Endodermal cell (in vitro differentiated cells): Measurements from ENCODE around the gene SLC12A8. TPM values are rescaled to one million over a fixed set of nuclear protein-coding genes. Genes with fewer than 3 reads are reported as not detected.

ENCODE experiments used
- DNase-seq: peaks from one replicate; pipeline ENCODE4 v3.0.0-alpha.2; 2017
- H3K27ac ChIP-seq: 2 replicates; pipeline ENCODE4 v1.5.1; 2013; ENCODE audit warnings: mild to moderate bottlenecking, low read depth, low read length, moderate library complexity
- H3K27me3 ChIP-seq: 2 replicates; pipeline ENCODE4 v1.6.1; 2013; ENCODE audit warnings: mild to moderate bottlenecking, low read length, moderate library complexity; ENCODE audit not compliant: insufficient read depth, control insufficient read depth, poor library complexity, severe bottlenecking
- H3K36me3 ChIP-seq: 2 replicates; pipeline ENCODE4 v1.7.0; 2013; ENCODE audit warnings: mild to moderate bottlenecking, low read length, moderate library complexity; ENCODE audit not compliant: control insufficient read depth, insufficient read depth
- H3K4me1 ChIP-seq: one replicate; pipeline ENCODE4 v1.7.0; 2013; ENCODE audit warnings: low read length; ENCODE audit not compliant: control insufficient read depth, insufficient read depth
- H3K4me3 ChIP-seq: 2 replicates; pipeline ENCODE4 v1.5.1; 2013; ENCODE audit warnings: mild to moderate bottlenecking, low read length, moderate library complexity
- H3K9ac ChIP-seq: 2 replicates; pipeline ENCODE4 v1.6.1; 2013; ENCODE audit warnings: mild to moderate bottlenecking, low read length, moderate library complexity; ENCODE audit not compliant: poor library complexity, severe bottlenecking; ENCODE audit errors: extremely low read depth
- H3K9me3 ChIP-seq: 2 replicates; pipeline ENCODE4 v1.6.1; 2013; ENCODE audit warnings: mild to moderate bottlenecking, low read length, moderate library complexity; ENCODE audit not compliant: control insufficient read depth
- H3K27ac Mint-ChIP-seq: 2 replicates; pipeline ENCODE4 v1.8.0; 2020; ENCODE audit warnings: mixed read lengths
- H3K27me3 Mint-ChIP-seq: 2 replicates; pipeline ENCODE4 v1.8.0; 2021; ENCODE audit warnings: mild to moderate bottlenecking, mixed read lengths; ENCODE audit not compliant: insufficient read depth
- H3K36me3 Mint-ChIP-seq: 2 replicates; pipeline ENCODE4 v1.8.0; 2020; ENCODE audit warnings: low read depth, mixed read lengths
- H3K4me1 Mint-ChIP-seq: 2 replicates; pipeline ENCODE4 v1.8.0; 2020; ENCODE audit warnings: mixed read lengths
- H3K4me3 Mint-ChIP-seq: 2 replicates; pipeline ENCODE4 v1.8.0; 2020; ENCODE audit warnings: mild to moderate bottlenecking, moderate library complexity, mixed read lengths
- H3K9me3 Mint-ChIP-seq: 2 replicates; pipeline ENCODE4 v1.8.0; 2020; ENCODE audit warnings: mild to moderate bottlenecking, mixed read lengths
- WGBS, 2 experiments: methylation state at CpG; one replicate each; pipeline versions ENCODE4 v1.1.5 to v1.1.7; 2013; ENCODE audit warnings: missing lambda C conversion rate in 2 of 2, mixed read lengths in 1 of 2; ENCODE audit not compliant: insufficient coverage in 1 of 2, insufficient read length in 1 of 2; 5-methylcytosine and 5-hydroxymethylcytosine counted together
- total RNA-seq, 2 donors: library from RNA; stranded (reverse); fragmentation: NEBNext Ultra II Directional in 1 of 2; extraction: Animal tissue kit (Norgen Biotek cat#: 25700) in 1 of 2; gene quantifications; 2 replicates in 1 of 2; 3 replicates in 1 of 2; pipeline ENCODE4 v1.2.1, GENCODE V29; 2021
- TF ChIP-seq, protein P1 (sequence below): fragments of 200-600 bp; sonication (generic); conservative IDR thresholded peaks from 2 replicates; pipeline ENCODE4 v1.5.0; 2021; ENCODE audit warnings: antibody characterized with exemption, mild to moderate bottlenecking

The SLC12A8 gene
- total RNA-seq, 2 donors from 2014 or later = 17.3 to 18.6 TPM

DNA sequence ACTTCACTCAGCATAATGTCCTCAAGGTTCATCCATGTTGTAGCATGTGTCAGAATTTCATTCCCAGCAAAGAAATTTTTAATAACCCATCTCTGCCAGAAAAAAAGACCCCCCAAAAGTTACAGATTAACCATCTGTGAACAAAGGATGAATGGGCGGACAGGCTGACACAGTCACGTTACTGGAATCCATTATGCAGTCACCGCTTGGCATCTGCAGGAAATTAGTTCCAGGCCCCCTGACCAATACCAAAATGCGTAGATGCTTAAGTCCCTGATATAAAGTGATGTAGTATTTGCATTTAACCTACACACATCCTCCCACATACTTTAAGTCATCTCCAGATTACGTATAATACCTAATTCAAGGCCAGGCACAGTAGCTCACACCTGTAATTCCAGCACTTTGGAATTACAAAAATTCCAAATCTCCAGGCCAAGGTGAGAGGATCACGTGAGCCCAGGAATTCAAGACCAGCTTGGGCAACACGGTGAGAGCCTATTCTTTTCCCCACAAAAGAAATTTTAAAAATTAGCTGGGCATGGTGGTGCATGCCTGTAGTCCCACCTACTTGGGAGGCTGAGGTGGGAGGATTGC lies 1.5 kb upstream of the SLC12A8 start:
- peak overlapping the region; percentile 69 for H3K4me3 Mint-ChIP-seq
- Histone ChIP-seq H3K9me3 (no peaks in the 10 kb centered on the region), H3K9ac (no peak overlapping the region), H3K4me3 (no peak overlapping the region), H3K27ac (no peak overlapping the region), H3K4me1 (no peaks in the 10 kb centered on the region), H3K27me3 (peaks cover 9% of the 10 kb centered on the region), H3K36me3 (no peaks in the 10 kb centered on the region)
- 82 to 89% methylated on average over 3 to 7 of the region's 7 CpGs for WGBS, 2 experiments
- peaks cover 3% of the 10 kb centered on the region for H3K36me3 Mint-ChIP-seq
- no peak overlapping the region for H3K27ac Mint-ChIP-seq
- no peaks in the 10 kb centered on the region for H3K9me3 Mint-ChIP-seq
- H3K27me3 Mint-ChIP-seq = peaks cover 3% of the 10 kb centered on the region
- H3K4me1 Mint-ChIP-seq = peaks cover 20% of the 10 kb centered on the region
- DNase-seq = peak; percentile 59
- TF ChIP-seq, protein P1, sequence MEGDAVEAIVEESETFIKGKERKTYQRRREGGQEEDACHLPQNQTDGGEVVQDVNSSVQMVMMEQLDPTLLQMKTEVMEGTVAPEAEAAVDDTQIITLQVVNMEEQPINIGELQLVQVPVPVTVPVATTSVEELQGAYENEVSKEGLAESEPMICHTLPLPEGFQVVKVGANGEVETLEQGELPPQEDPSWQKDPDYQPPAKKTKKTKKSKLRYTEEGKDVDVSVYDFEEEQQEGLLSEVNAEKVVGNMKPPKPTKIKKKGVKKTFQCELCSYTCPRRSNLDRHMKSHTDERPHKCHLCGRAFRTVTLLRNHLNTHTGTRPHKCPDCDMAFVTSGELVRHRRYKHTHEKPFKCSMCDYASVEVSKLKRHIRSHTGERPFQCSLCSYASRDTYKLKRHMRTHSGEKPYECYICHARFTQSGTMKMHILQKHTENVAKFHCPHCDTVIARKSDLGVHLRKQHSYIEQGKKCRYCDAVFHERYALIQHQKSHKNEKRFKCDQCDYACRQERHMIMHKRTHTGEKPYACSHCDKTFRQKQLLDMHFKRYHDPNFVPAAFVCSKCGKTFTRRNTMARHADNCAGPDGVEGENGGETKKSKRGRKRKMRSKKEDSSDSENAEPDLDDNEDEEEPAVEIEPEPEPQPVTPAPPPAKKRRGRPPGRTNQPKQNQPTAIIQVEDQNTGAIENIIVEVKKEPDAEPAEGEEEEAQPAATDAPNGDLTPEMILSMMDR = no peak

DNA sequence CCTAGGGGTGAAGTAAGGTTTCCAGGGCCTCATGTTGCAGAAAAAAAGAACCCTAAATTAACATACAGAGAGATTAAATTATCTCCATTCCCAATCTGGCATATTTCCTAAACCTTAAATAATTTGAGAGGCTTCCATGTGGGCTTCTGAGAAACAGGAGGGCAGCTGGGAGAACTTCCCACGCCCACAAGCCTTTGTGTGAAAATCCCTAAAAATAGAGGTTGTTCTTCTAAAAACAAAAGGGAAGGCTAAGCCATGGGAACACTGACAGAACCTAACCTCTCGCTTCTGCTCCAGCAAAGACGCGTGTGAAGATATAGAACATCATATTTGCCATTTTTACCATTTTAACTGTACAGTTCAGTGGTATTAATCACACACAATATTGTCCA lies 812 bp upstream of the SLC12A8 start:
- no peaks in the 10 kb centered on the region for H3K36me3 ChIP-seq
- H3K27me3 Mint-ChIP-seq = peaks cover 3% of the 10 kb centered on the region
- H3K4me1 Mint-ChIP-seq = peaks cover 23% of the 10 kb centered on the region
- no peak overlapping the region for H3K9ac ChIP-seq
- H3K4me3 Mint-ChIP-seq = peak overlapping the region; percentile 69
- H3K27me3 ChIP-seq = peaks cover 9% of the 10 kb centered on the region
- WGBS, 2 experiments = 92 to 100% methylated on average over 3 to 4 of the region's 4 CpGs
- no peaks in the 10 kb centered on the region for H3K9me3 Mint-ChIP-seq
- no peaks in the 10 kb centered on the region for H3K9me3 ChIP-seq
- no peak overlapping the region for H3K27ac Mint-ChIP-seq
- TF ChIP-seq, protein P1 = no peak
- H3K4me3 ChIP-seq = no peak overlapping the region
- no peaks in the 10 kb centered on the region for H3K4me1 ChIP-seq
- no peak overlapping the region for H3K27ac ChIP-seq
- peaks cover 3% of the 10 kb centered on the region for H3K36me3 Mint-ChIP-seq
- no peak for DNase-seq

DNA sequence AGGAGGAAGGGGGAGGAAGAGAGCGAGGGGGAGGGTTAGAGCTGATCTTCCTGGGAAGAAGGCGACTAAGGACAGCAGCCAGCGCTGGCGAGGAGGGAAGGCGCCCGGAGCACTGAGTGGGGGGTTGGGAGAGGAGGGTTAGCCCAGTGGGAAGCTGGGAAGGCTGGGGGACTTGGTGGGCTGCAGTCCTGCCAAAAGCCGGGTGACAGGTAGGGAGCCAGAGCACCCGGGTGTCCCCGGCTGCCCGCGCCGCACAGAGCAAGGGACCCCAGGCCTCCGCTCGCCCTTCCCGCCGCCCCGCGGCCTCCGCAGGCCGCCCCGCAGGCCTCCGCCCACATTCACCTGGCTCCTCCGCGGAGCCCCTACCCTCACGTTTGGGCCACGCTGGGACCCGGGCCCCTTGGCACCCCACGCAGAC lies 448 bp downstream of the SLC12A8 start:
- Mint-ChIP-seq H3K27ac (peak overlapping the region; percentile 81), H3K27me3 (peaks cover 3% of the 10 kb centered on the region), H3K4me1 (peaks cover 23% of the 10 kb centered on the region), H3K4me3 (peak overlapping the region; percentile 69), H3K9me3 (no peaks in the 10 kb centered on the region), H3K36me3 (peaks cover 3% of the 10 kb centered on the region)
- Histone ChIP-seq H3K9ac (peak overlapping the region; percentile 68), H3K27ac (no peak overlapping the region), H3K9me3 (no peaks in the 10 kb centered on the region), H3K4me3 (peak overlapping the region; percentile 75), H3K27me3 (peaks cover 9% of the 10 kb centered on the region), H3K36me3 (no peaks in the 10 kb centered on the region), H3K4me1 (no peaks in the 10 kb centered on the region)
- peak; percentile 88 for DNase-seq
- TF ChIP-seq, protein P1 = no peak
- WGBS, 2 experiments = 4 to 5% methylated on average over 18 to 28 of the region's 28 CpGs
